T-helper 9 cell (primary cell): Measurements from ENCODE around the gene OR2J1.
"Not testable (repeated sequence)": the region's sequence is repeated elsewhere in the genome, so short reads cannot be mapped to it uniquely, and the experiment has no call there.

Source experiments
- DNase-seq: peaks from one replicate; pipeline ENCODE4 v3.0.0-alpha.2; 2020
- total RNA-seq, 2 donors: gene quantifications; one replicate each; lab custom pipeline; 2026; lab: John Stamatoyannopoulos, UW

Gene OR2J1
- 0 reads per million in 2 donors for total RNA-seq

DNA sequence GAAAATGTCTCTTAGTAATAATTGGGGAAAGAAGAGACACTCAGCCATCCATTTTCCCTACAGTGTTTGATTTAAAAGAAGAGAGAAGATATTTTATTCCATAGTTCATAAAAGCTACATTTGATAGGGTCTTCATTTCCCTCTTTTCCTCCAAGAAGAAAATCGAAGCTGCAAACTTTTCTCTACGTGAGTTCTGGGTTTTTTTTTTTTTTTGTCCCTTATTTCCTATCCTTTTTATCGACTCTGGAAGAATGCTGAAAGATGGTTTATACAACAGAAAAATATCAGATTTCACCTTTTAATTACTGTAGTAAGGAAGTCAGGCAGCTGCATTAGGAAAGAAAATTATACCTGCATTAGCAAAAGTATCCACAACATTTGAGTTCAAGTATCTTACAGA, at the start of gene OR2J1:
Gene OR2J1 (plus strand): TSS at position 301 of the 400 bp plus-strand sequence. CDS start 1,453 bp downstream, outside the sequence.
- DNase-seq: no peak

DNA sequence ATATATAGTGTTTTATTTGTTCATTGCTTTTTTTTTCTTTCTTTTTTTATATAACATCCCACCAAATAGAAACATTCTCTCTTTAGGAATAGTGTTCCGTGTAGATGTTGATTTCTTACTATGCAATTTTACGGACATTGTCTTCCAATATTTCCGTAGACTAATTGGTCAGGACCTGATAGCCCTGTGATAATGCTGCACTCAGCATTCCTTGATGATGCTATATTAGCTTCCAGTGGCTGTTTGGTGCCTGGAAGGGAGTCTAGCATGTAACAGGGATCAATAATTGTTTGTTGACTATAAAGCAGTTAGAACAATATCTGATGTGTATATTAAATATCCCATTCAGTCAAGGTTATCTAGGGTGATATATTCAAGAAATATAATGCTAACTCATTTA, 47.6 kb upstream of the OR2J1 start:
- DNase-seq: no peak

DNA sequence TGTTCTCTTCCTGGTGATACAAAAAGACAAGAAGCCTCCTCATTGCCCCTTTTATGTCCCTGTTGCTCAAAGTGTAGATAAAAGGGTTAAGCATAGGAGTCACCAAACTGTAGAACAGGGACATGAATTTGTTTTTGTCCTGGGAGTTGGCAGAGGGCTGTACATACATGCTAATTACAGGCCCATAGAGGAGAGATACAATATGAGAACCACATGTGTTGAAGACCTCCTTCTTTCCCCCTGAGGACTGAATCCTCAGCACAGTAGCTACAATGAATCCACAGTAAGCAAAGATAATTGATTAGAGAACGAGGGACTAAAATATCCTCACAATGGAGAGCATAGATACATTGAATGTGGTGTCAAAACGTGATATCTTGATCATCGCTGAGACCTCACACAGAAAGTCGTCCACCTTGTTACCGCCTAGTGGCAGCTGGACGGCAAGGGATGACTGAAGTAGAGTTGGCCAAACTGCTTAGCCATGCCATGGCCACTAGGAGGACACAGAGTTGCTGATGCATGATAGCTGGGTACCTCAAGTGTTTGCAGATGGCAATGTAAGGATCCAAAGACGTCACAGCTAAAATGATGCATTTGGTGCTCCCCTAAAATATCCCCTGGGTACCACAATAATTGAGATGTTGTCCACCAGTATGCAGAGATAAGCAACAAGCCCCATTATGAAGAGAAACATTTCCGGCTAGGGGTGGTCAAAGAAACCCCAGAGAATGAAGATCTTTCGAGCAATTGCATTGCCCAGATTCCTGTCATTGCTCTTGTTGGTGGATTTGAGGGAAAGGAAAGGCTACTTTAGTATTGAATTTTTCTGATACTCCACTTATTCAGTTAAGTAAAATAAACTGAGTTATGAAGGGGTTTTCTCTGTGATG, 27.2 kb upstream of the OR2J1 start:
- no peak for DNase-seq

DNA sequence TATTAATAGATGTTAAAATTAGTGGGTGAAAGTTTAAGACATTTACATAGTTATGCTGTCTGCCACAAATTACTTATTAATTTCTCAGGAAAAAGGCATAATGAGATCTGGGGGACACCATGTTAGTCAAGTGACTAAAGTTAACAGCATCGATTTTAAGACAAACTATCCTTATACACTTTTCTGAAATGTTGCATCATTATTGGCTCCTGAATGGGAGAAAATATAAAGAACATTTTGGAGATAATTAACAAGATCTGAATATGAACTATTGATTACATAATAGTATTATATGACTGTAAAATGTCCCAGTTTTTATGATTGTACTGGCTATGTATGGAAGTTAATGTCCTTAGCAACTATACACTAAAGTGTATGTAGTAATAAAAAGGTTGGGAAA, 20.1 kb upstream of the OR2J1 start:
- no peak for DNase-seq

DNA sequence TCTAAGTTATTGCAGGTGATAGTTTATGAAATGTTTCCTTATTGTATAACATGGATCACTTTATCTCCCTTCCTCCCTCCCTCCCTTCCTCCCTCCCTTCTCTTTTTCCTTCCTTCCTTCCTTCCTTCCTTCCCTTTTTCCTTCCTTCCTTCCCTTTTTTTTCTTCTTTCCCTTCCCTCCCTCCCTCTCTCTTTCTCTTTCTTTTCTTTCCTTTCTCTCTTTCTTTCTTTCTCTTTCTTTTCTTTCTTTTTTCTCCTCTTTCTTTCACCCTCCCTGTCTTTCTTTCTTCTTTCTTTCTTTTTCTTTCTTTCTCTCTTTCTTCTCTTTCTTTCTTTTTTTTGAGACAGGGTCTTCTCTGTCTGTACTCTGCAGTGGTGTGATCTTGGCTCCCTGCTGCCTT, 18.0 kb upstream of the OR2J1 start:
- DNase-seq: no peak

DNA sequence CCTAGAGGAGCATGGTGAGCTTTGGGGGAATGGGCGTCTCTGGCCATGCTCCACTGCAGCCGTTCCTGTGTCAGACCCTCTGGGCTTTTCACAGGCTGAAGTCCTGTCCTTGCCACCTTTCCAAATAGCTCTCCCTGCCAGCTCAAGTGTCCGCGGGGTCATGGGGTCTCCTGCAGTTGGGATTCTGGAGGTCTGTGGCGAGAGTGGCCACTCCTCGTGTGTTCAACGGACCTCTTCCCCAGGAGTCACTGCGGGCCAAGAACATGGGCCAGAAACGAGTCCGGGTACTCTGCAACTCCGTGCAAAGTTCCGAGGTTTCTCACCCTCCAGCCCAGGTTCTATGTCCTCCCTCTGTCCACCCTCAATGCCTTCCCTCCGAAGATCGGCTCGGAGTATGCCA, 16.8 kb upstream of the OR2J1 start:
- DNase-seq: no peak

DNA sequence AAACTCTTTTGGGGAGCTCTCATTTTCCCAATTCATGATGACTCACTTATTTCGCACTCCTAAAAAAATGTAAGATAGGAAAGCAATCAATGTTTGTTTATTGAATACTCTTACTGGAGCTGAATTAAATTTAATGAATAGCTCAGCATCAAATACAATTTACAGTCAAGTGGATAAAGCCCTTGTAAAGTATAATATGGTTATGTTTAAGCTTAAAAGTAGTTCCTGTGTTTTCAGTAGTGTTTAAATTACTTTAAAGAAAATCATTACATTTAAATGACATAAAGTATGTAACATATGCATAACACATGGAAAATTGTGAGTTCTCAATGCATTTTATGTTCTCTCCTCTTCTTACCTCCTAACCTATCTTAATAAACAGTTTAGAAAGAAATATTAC, 12.1 kb upstream of the OR2J1 start, which contains the start of gene OR2B3:
Gene OR2B3 (minus strand): TSS at position 101 of the 400 bp plus-strand sequence. CDS start 65 bp downstream, at position 36.
- DNase-seq: no peak

DNA sequence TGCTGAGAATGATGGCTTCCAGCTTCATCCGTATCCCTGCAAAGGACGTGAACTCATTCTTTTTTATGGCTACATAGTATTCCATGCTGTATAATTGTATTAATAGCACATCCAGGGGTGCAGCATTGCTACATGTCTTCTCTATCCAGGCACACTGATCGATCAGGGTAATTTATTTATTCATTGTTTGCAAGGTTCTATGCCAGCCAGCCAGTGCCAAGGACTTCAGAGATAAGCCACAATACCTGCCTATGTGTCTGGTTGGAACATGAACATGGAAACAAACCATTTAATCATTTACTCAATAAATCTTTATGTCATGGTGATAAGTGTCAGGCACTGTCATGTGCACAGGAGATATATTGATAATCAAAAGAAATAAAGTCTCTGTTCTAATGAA, 6.3 kb upstream of the OR2J1 start:
- no peak for DNase-seq

DNA sequence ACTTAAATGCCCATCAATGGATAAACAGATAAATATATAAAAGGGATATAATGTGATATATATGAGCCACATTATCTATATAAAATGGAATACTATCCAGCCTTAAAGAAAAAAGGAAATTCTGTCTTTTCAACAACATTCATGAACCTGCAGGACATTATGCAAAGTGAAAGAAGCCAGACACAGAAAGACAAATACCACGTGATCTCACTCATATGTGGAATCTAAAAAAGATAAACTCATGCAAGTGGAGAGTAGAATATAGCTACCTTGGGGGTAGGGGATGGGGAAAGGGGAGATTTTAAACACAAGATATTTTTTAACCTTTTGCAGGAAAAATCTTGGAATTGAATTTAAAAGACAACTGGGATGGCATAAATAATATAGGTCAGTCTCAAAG, 1.5 kb upstream of the OR2J1 start:
- DNase-seq: no peak

DNA sequence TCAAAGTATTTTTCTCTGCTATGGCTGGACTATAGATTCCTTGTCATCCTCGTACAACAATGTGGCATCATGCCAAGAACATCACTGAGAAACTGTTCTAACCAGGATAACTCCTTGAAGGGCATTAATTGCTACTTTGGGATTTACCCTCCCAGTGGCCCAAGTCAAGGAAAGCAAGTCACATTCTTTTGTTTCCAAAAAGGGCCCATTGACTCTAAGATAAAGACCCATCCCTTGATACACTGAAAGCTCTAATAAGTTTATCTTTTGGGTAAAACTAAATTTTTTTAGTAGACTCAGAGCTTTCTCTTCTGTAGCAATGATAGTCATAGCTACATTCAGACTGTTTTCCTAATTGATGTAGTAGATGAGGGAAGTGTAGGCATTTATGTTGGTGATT, 8.5 kb downstream of the OR2J1 start, which contains the start of gene OR2J3:
Gene OR2J3 (plus strand): TSS at position 301 of the 400 bp plus-strand sequence. CDS start 3,833 bp downstream, outside the sequence.
- no peak for DNase-seq

DNA sequence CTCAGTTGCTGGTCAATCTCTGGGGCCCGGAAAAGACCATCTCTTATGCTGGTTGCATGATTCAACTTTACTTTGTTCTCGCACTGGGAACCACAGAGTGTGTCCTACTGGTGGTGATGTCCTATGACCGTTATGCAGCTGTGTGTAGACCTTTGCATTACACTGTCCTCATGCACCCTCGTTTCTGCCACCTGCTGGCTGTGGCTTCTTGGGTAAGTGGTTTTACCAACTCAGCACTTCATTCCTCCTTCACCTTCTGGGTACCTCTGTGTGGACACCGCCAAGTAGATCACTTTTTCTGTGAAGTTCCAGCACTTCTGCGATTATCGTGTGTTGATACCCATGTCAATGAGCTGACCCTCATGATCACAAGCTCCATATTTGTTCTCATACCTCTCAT, 12.8 kb downstream of the OR2J1 start:
- DNase-seq: no peak

DNA sequence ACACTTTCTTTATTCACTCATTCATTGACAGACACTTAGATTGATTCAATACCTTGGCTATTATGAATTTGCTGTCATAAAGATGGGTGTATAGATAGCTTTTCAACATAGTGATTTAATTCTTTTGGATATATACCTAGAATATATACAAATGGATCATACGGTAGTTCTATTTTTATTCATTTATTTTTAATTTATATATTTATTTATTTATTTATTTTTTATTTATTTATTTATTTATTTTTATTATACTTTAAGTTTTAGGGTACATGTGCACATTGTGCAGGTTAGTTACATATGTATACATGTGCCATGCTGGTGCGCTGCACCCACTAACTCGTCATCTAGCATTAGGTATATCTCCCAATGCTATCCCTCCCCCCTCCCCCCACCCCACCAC, 15.7 kb downstream of the OR2J1 start:
- DNase-seq: not testable (repeated sequence)

DNA sequence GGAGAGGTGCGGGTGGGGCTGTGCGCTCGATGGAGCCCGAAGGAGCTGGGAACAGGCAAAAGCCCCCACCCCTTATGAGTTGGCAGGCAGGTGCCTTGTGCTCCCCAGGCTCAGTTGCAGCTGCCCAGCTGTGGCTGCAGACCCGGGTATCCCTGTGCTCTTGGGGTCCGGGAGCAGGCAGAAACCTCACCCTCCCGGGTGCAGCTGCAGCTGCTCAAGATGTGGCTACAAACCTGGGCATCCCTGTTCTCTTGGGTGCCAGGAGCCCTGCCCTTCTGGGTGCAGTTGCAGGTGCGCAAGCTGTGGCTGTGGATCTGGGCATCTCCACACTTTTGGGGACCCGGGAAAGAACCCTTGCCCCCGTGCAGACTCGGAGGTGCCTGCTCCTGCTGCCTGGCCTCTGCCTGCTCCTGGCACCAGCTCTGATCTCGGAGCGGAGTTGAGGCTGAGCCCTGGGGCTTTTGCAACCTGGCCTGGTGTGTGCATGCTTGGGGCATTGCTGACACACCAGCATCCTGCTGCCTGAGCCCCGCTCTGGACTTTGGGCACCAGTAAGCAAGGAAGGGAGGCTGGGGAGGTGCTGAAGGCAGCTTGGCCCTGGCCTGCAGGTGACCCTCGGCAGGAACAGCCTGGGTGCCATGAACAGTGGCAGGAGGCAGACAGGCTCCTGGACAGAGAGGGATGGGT, 30.2 kb downstream of the OR2J1 start:
- DNase-seq: no peak

DNA sequence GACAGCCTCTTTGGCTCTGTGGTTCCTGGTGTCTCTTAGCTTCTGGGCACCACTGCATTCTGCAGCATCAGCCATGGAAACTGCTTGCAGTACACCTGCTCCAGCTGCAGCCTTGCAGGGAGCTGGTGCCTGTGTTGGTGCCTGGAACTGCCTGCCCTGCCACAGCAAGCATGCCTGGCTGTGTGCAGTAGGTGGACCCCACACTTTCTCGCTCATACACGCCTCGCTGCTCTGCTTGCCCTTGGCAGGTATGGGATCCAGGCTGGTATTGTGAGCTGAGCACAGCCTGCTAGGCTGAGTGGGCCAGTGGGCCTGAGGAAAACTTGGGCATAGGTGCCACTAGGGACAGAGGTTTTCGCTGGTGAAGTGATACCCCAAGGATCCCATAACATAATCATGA, 31.4 kb downstream of the OR2J1 start:
- no peak for DNase-seq

DNA sequence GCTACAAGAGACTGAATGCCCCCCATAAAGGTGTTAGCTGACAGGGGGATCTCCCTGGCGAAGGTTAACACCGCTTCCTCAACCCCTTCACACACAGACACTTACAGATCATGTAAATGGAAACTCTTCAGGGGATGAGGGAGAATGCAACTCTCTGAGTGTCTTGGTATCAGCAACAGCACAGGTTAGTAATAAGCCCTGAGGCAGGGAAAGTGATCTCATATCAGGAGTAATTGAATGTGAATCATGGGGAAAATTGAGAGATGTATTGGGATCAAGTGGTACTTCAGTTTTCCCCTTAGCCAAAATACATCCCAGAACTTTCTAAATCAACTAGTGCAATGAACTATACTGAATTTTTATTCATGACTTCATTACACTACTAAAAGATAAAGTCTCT, 32.4 kb downstream of the OR2J1 start:
- no peak for DNase-seq

DNA sequence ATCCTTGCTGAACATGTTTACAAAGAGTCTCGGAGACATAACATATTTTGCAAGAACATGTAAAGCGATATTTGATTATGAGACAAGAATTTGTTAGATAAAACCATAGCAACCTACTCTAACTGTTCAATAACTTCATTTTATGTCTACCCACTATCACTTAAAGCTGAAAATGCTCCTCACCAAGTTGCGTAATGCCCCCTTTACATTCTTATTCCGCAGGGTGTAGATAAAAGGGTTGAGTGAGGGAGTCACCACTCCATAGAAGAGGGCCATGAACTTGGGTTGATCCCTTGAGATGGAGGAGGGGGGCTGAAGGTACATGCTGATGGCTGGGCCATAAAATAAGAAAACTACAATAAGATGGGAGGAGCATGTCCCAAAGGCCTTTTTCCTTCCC, 38.4 kb downstream of the OR2J1 start:
- DNase-seq: no peak

DNA sequence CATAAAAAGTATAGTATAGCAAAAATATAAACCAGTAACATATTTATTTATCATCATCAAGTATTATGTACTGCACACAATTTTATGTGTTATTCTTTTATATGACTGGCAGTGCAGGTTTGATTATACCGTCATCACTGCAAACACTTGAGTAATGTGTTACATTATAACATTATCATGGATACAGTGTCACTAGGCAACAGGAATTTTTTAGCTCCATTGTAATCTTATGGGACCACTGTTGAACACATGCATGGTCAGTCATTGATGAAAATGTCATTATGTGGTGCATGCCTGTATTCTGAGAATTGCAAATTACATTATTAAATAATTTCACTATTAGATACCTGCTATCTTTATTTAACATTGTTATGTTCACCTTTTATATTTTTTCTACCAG, 42.3 kb downstream of the OR2J1 start:
- no peak for DNase-seq

DNA sequence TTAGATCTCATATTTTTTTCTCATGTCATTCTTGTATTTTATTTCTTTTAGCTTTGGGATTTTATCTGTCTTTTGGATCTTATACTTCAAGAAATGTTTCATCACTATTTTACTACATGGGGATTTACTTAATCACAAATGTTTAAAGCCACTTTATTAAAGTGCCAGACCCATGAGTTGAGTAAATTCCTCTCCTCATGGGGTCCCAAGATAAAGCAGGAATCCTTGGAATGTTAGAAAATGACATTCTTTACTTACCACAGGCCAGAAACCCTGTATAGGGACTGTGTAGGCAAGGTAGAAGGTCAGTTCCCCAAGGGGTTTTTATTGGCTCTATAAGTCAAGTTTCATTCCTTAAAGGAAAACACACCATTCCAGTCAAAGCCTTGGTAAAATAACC, 43.0 kb downstream of the OR2J1 start:
- no peak for DNase-seq

DNA sequence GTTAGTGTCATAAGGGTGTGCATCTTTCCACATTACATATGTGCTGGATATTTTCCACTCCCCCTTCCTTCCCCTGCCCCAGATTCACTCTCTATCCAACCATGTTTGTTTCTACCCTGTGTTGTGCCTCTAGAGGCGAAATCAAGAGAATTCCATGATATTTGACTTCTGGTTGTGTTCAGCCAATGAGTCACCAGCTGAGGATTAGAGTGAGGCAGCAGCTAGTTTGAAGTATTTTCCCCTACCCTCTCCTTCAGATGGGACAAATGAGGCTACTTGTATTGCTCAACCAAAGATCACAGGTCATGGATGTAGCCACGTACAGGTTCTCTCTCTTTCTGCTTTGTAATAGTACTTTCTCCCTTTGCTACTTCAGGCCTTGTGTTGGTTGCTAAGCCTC, 46.9 kb downstream of the OR2J1 start:
- no peak for DNase-seq

DNA sequence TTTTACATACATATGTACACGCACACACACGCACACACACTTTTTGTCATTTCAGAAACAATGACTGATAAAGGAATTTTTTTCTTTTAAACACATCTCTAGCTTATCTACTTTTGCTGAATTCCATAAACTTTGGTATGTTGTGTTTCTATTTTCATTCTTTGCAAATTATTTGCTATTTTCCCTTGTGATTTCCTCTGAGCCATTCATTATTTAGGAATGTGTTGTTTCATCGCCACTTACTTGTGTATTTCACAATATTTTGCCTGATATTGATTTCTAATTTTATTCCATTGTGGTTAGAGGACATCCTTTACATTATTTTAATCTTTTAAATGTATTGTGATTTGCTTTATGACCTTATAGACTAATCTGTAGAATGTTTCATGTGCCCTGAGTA, 47.8 kb downstream of the OR2J1 start:
- no peak for DNase-seq

DNA sequence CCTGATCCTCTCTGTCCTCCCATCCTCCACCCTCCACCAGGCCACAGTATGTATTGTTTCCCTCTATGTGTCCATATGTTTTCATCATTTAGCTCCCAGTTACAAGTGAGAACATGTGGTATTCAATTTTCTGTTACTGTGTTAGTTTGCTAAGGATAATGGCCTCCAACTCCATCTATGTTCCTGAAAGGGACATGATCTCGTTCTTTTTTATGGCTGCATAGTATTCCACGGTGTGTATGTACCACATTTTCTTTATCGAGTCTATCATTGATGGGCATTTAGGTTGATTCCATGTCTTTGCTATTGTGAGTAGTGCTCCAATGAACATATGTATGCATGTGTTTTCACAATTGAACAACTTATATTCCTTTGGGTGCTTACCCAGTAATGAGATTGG, 50.2 kb downstream of the OR2J1 start:
- DNase-seq: not testable (repeated sequence)
